ENCODE measurements around the gene APBA2.

The APBA2 gene

GRCh38 chr15:28919679-28920655, 34.2 kb downstream of the APBA2 start:
- no peaks in the 10 kb centered on the region for H3K27me3 ChIP-seq (ENCODE audit: low read depth)
- H3K9me3 ChIP-seq: no peaks in the 10 kb centered on the region
- in situ Hi-C loops (cut with MboI; ENCODE audit: low sequenced_read_pairs): no loop called here
- peaks cover 4% of the 10 kb centered on the region; the same call in 1 of the 2 replicates for H3K36me3 ChIP-seq (replicated peaks)
- no peaks in the 10 kb centered on the region for H3K4me1 ChIP-seq
- no peak overlapping the region for H3K4me3 ChIP-seq
- DNase-seq (ENCODE audit: low spot score in 2 of 2): no peak

GRCh38 chr15:28920781-28921331, 35.1 kb downstream of the APBA2 start:
- Histone ChIP-seq H3K4me3 (no peak overlapping the region), H3K27me3 (ENCODE audit: low read depth) (no peaks in the 10 kb centered on the region), H3K4me1 (no peaks in the 10 kb centered on the region), H3K36me3 (replicated peaks) (peaks cover 4% of the 10 kb centered on the region; the same call in 1 of the 2 replicates), H3K9me3 (no peaks in the 10 kb centered on the region)
- in situ Hi-C loops (cut with MboI; ENCODE audit: low sequenced_read_pairs): no loop called here
- no peak for DNase-seq (ENCODE audit: low spot score in 2 of 2)

- Histone ChIP-seq H3K4me3 (no peak overlapping the region), H3K36me3 (replicated peaks) (peaks cover 4% of the 10 kb centered on the region; the same call in 1 of the 2 replicates), H3K4me1 (no peaks in the 10 kb centered on the region), H3K9me3 (no peaks in the 10 kb centered on the region), H3K27me3 (ENCODE audit: low read depth) (no peaks in the 10 kb centered on the region)
- in situ Hi-C loops (cut with MboI; ENCODE audit: low sequenced_read_pairs): no loop called here
- DNase-seq (ENCODE audit: low spot score in 2 of 2): no peak
Measured at GRCh38 chr15:28921336-28921735, 35.6 kb downstream of the APBA2 start.

- in situ Hi-C loops (cut with MboI; ENCODE audit: low sequenced_read_pairs): no loop called here
- Histone ChIP-seq H3K4me1 (no peaks in the 10 kb centered on the region), H3K4me3 (no peak overlapping the region), H3K27me3 (ENCODE audit: low read depth) (no peaks in the 10 kb centered on the region), H3K9me3 (no peaks in the 10 kb centered on the region), H3K36me3 (replicated peaks) (peaks cover 4% of the 10 kb centered on the region; the same call in 1 of the 2 replicates)
- no peak for DNase-seq (ENCODE audit: low spot score in 2 of 2)
Measured at GRCh38 chr15:28921919-28922706, 36.3 kb downstream of the APBA2 start.

GRCh38 chr15:28922707-28923012, 36.9 kb downstream of the APBA2 start:
- H3K27me3 ChIP-seq (ENCODE audit: low read depth): no peaks in the 10 kb centered on the region
- in situ Hi-C loops (cut with MboI; ENCODE audit: low sequenced_read_pairs): no loop called here
- no peaks in the 10 kb centered on the region for H3K4me1 ChIP-seq
- H3K9me3 ChIP-seq: no peaks in the 10 kb centered on the region
- peaks cover 4% of the 10 kb centered on the region; the same call in 1 of the 2 replicates for H3K36me3 ChIP-seq (replicated peaks)
- H3K4me3 ChIP-seq: no peak overlapping the region
- no peak for DNase-seq (ENCODE audit: low spot score in 2 of 2)

GRCh38 chr15:28923726-28924280, 38.0 kb downstream of the APBA2 start:
- Histone ChIP-seq H3K9me3 (no peaks in the 10 kb centered on the region), H3K4me3 (no peak overlapping the region), H3K27me3 (ENCODE audit: low read depth) (no peaks in the 10 kb centered on the region), H3K4me1 (no peaks in the 10 kb centered on the region), H3K36me3 (replicated peaks) (peaks cover 4% of the 10 kb centered on the region; the same call in 1 of the 2 replicates)
- DNase-seq (ENCODE audit: low spot score in 2 of 2): no peak
- in situ Hi-C loops (cut with MboI; ENCODE audit: low sequenced_read_pairs): no loop called here

- DNase-seq (ENCODE audit: low spot score in 2 of 2): no peak
- no peak overlapping the region for H3K4me3 ChIP-seq
Measured at GRCh38 chr15:28927043-28927442, 41.3 kb downstream of the APBA2 start.

GRCh38 chr15:28929200-28929599, 43.4 kb downstream of the APBA2 start:
- no peaks in the 10 kb centered on the region for H3K9me3 ChIP-seq
- no peaks in the 10 kb centered on the region for H3K27me3 ChIP-seq (ENCODE audit: low read depth)
- no peaks in the 10 kb centered on the region for H3K4me1 ChIP-seq
- H3K4me3 ChIP-seq: no peak overlapping the region
- in situ Hi-C loops (cut with MboI; ENCODE audit: low sequenced_read_pairs): no loop called here
- no peak for DNase-seq (ENCODE audit: low spot score in 2 of 2)
- H3K36me3 ChIP-seq (replicated peaks): no peaks in the 10 kb centered on the region; the same call in 1 of the 2 replicates

More at GRCh38 chr15:28927043-28927442, 41.3 kb downstream of the APBA2 start:
- in situ Hi-C loops (cut with MboI; ENCODE audit: low sequenced_read_pairs): no loop called here
- no peaks in the 10 kb centered on the region for H3K4me1 ChIP-seq
- H3K27me3 ChIP-seq (ENCODE audit: low read depth): no peaks in the 10 kb centered on the region
- H3K36me3 ChIP-seq (replicated peaks): peaks cover 4% of the 10 kb centered on the region; the same call in 1 of the 2 replicates
- H3K9me3 ChIP-seq: no peaks in the 10 kb centered on the region

- H3K9me3 ChIP-seq: no peaks in the 10 kb centered on the region
- H3K27me3 ChIP-seq (ENCODE audit: low read depth): no peaks in the 10 kb centered on the region
- no peak for DNase-seq (ENCODE audit: low spot score in 2 of 2)
- in situ Hi-C loops (cut with MboI; ENCODE audit: low sequenced_read_pairs): no loop called here
- no peaks in the 10 kb centered on the region for H3K4me1 ChIP-seq
- no peak overlapping the region for H3K4me3 ChIP-seq
- H3K36me3 ChIP-seq (replicated peaks): no peaks in the 10 kb centered on the region
Measured at GRCh38 chr15:28930011-28930410, 44.2 kb downstream of the APBA2 start.

- no peaks in the 10 kb centered on the region for H3K9me3 ChIP-seq
- no peak overlapping the region for H3K4me3 ChIP-seq
- no peaks in the 10 kb centered on the region for H3K4me1 ChIP-seq
- no peak for DNase-seq (ENCODE audit: low spot score in 2 of 2)
- H3K36me3 ChIP-seq (replicated peaks): no peaks in the 10 kb centered on the region
- H3K27me3 ChIP-seq (ENCODE audit: low read depth): no peaks in the 10 kb centered on the region
- in situ Hi-C loops (cut with MboI; ENCODE audit: low sequenced_read_pairs): no loop called here
Measured at GRCh38 chr15:28930476-28931291, 44.9 kb downstream of the APBA2 start.

GRCh38 chr15:28931828-28932227, 46.1 kb downstream of the APBA2 start:
- Histone ChIP-seq H3K27me3 (ENCODE audit: low read depth) (no peaks in the 10 kb centered on the region), H3K4me3 (no peak overlapping the region), H3K4me1 (no peaks in the 10 kb centered on the region), H3K36me3 (replicated peaks) (no peaks in the 10 kb centered on the region), H3K9me3 (no peaks in the 10 kb centered on the region)
- no peak for DNase-seq (ENCODE audit: low spot score in 2 of 2)
- in situ Hi-C loops (cut with MboI; ENCODE audit: low sequenced_read_pairs): no loop called here

GRCh38 chr15:28932361-28932760, 46.6 kb downstream of the APBA2 start:
- Histone ChIP-seq H3K9me3 (no peaks in the 10 kb centered on the region), H3K4me3 (no peak overlapping the region), H3K36me3 (replicated peaks) (no peaks in the 10 kb centered on the region), H3K4me1 (no peaks in the 10 kb centered on the region), H3K27me3 (ENCODE audit: low read depth) (no peaks in the 10 kb centered on the region)
- in situ Hi-C loops (cut with MboI; ENCODE audit: low sequenced_read_pairs): no loop called here
- no peak for DNase-seq (ENCODE audit: low spot score in 2 of 2)
